Gastroesophageal sphincter (tissue), 4 donors: ENCODE results near the gene TRERF1. TPM values are rescaled to one million over a fixed set of nuclear protein-coding genes. Genes with fewer than 3 reads are reported as not detected.
A peak's percentile ranks its signal among the peaks of the same experiment; 100 is the strongest.
"Not testable (repeated sequence)": the region's sequence is repeated elsewhere in the genome, so short reads cannot be mapped to it uniquely, and the experiment has no call there.

Source experiments
- ATAC-seq: fragments of 150-250 bp; one replicate; pipeline ENCODE4 v1.9.1; 2016; ENCODE audit warnings: mild to moderate bottlenecking, moderate library complexity
- H3K27ac ChIP-seq, 4 donors: fragments of 200-600 bp; sonication (generic) in 3 of 4; 1 replicate in 3 of 4; 2 replicates in 1 of 4; pipeline ENCODE4 v1.5.1; 2016 to 2019
- H3K27me3 ChIP-seq: fragments of 200-600 bp; sonication (generic); one replicate; pipeline ENCODE4 v1.5.1; 2019
- H3K36me3 ChIP-seq, 2 donors: fragments of 200-600 bp; sonication (generic); one replicate each; pipeline ENCODE4 v1.5.1; 2019; ENCODE audit warnings: control low read depth in 1 of 2
- H3K4me1 ChIP-seq, 3 donors: fragments of 200-600 bp; sonication (generic); 1 replicate in 2 of 3; 2 replicates in 1 of 3; pipeline ENCODE4 v1.5.1; 2016 to 2019; ENCODE audit warnings: control low read depth in 2 of 3
- H3K4me3 ChIP-seq, 2 donors: fragments of 200-600 bp; sonication (generic); one replicate each; pipeline ENCODE4 v1.5.1; 2019; ENCODE audit warnings: mild to moderate bottlenecking in 1 of 2, moderate library complexity in 1 of 2
- H3K9me3 ChIP-seq, 3 donors: fragments of 200-600 bp; sonication (generic); one replicate each; pipeline ENCODE4 v1.5.1; 2017 to 2019; ENCODE audit warnings: control low read depth in 2 of 3
- EP300 ChIP-seq: sonication (generic); formaldehyde crosslinking; IDR thresholded peaks from one replicate; pipeline ENCODE4 v1.6.1; 2017; ENCODE audit warnings: antibody characterized with exemption, mild to moderate bottlenecking
- POLR2A ChIP-seq, 2 donors: fragments of 450-650 bp; IDR thresholded peaks; one replicate each; pipeline ENCODE4 v1.6.1; 2017; ENCODE audit warnings: antibody characterized with exemption in 2 of 2, mild to moderate bottlenecking in 2 of 2, moderate library complexity in 1 of 2
- POLR2AphosphoS5 ChIP-seq: sonication (generic); formaldehyde crosslinking; IDR thresholded peaks from one replicate; pipeline ENCODE4 v1.6.1; 2017; ENCODE audit warnings: antibody characterized with exemption
- WGBS, 2 donors: methylation state at CpG; one replicate each; pipeline ENCODE4 v1.1.5; 2018; ENCODE audit warnings: low coverage in 1 of 2; 5-methylcytosine and 5-hydroxymethylcytosine counted together
- total RNA-seq, 4 donors: library from RNA; depleted of rRNA; stranded (reverse); fragments of >200 nt; gene quantifications; one replicate each; pipeline ENCODE4 v1.1.0, GENCODE V29; 2016
- TF ChIP-seq, protein P1 (sequence below), 4 experiments: fragments of 200-600 bp in 2 of 4; fragments of 450-650 bp in 2 of 4; sonication (generic) in 1 of 4; IDR thresholded peaks; one replicate each; pipeline ENCODE4 v1.5.1; 2017 to 2019; ENCODE audit warnings: antibody characterized with exemption in 4 of 4, mild to moderate bottlenecking in 2 of 4, moderate library complexity in 2 of 4

The TRERF1 gene
- total RNA-seq, 4 donors from 2014 or later, result 3.2 to 7.4 (median 5.4) TPM

DNA sequence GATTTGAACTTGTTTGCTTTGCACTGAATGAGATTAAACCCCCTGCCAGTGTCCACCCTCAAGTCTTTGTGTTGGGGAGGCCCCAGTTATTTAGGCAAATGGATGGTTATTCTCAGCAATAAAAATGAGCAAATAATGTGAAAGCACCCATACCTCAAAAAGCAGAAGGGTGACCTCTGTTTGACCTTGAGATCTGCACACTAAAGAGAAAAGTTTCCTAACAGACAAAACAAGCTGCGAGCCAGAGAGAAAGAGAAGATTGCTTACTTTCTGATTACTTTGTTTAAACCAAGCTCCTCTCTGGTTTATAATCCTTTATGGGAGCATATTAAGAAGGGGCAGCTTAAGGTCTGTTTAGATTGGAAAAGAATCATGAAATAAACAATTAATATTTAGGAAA lies 30.4 kb upstream of the TRERF1 start:
- peak overlapping the region in 3 of 4 donors; percentile 30 to 59 (median 43) for H3K27ac ChIP-seq
- no peaks in the 10 kb centered on the region for H3K27me3 ChIP-seq
- no peaks in the 10 kb centered on the region for H3K9me3 ChIP-seq
- H3K36me3 ChIP-seq, result no peaks in the 10 kb centered on the region
- H3K4me1 ChIP-seq, result peaks cover 0 to 22% (median 7%) of the 10 kb centered on the region in 3 donors
- TF ChIP-seq POLR2AphosphoS5 (no peak), POLR2A (IDR thresholded peaks at IDR 0.05) (no peak)
- 13 to 31% methylated on average over 1 of the region's 1 CpG for WGBS, 2 donors
- no peak overlapping the region for H3K4me3 ChIP-seq
- no peak for ATAC-seq

DNA sequence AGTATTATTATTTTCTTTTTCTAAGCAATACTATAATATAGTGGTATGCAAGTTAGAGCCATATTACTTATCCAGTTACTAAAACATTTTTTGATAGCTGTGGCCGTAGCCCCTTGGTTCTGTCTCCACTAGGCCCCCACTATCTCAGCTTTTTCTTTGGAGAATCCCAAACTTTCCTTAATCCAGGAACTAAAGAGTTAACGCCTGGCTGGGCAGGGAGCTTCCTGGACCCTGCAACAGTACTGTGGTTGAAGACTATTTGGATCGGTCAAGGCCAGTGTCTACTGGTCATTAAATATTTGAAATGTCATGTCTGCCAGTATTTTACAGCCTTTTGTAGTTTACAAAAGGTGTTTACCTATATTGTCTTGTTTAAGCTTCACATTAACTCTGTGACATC lies 20.0 kb upstream of the TRERF1 start:
- no peaks in the 10 kb centered on the region for H3K36me3 ChIP-seq
- H3K4me3 ChIP-seq, result no peak overlapping the region
- no peak for ATAC-seq
- H3K27ac ChIP-seq, result no peak overlapping the region
- WGBS, 2 donors, result 61 to 62% methylated on average over 3 of the region's 3 CpGs
- H3K4me1 ChIP-seq, result no peaks in the 10 kb centered on the region
- TF ChIP-seq, protein P1, sequence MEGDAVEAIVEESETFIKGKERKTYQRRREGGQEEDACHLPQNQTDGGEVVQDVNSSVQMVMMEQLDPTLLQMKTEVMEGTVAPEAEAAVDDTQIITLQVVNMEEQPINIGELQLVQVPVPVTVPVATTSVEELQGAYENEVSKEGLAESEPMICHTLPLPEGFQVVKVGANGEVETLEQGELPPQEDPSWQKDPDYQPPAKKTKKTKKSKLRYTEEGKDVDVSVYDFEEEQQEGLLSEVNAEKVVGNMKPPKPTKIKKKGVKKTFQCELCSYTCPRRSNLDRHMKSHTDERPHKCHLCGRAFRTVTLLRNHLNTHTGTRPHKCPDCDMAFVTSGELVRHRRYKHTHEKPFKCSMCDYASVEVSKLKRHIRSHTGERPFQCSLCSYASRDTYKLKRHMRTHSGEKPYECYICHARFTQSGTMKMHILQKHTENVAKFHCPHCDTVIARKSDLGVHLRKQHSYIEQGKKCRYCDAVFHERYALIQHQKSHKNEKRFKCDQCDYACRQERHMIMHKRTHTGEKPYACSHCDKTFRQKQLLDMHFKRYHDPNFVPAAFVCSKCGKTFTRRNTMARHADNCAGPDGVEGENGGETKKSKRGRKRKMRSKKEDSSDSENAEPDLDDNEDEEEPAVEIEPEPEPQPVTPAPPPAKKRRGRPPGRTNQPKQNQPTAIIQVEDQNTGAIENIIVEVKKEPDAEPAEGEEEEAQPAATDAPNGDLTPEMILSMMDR (IDR thresholded peaks at IDR 0.05), result no peak
- peaks cover 0 to 11% (median 0%) of the 10 kb centered on the region in 3 donors for H3K9me3 ChIP-seq
- H3K27me3 ChIP-seq, result no peaks in the 10 kb centered on the region

DNA sequence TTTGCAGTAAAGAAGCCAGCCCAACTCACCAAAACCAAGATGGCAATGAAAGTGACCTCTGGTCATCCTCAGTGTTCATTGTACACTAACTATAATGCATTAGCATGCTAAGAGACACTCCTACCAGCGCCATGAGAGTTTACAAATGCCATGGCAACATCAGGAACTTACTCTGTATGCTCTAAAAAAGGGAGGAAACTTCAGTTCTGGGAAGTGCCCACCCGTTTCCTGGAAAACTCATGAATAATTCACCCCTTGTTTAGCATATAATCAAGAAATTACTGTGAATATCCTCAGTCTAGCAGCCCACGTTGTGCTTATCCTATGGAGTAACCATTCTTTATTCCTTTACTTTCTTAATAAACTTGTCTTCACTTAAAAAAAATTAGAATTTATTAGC lies 19.4 kb upstream of the TRERF1 start:
- no peak overlapping the region for H3K4me3 ChIP-seq
- no peaks in the 10 kb centered on the region for H3K27me3 ChIP-seq
- H3K36me3 ChIP-seq, result no peaks in the 10 kb centered on the region
- WGBS, 2 donors, result 74 to 86% methylated on average over 3 of the region's 3 CpGs
- no peak for ATAC-seq
- TF ChIP-seq POLR2A (IDR thresholded peaks at IDR 0.05) (no peak), EP300 (no peak), POLR2AphosphoS5 (no peak)
- TF ChIP-seq, protein P1 (IDR thresholded peaks at IDR 0.05), result no peak
- H3K4me1 ChIP-seq, result no peaks in the 10 kb centered on the region
- peaks cover 0 to 11% (median 0%) of the 10 kb centered on the region in 3 donors for H3K9me3 ChIP-seq
- H3K27ac ChIP-seq, result no peak overlapping the region

DNA sequence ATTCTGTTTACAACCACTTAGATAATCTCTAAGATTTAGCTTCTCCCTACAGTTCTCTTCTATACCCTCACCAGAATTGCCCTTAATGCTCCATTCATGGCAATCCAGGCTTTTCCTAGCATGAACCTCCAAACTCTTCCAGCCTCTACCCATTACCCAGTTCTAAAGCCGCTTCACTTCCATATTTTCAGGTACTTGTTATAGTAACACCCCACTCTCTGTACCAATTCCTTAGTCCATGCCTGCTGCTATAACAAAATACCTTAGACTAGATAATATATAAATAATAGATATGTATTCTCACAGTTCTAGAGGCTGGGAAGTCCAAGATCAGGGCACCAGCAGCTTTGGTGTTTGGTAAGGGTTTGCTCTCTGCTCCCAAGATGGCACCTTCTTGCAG lies 16.5 kb upstream of the TRERF1 start:
- WGBS, 2 donors, result 100% methylated on average over 1 of the region's 1 CpG
- H3K4me3 ChIP-seq, result no peak overlapping the region
- no peaks in the 10 kb centered on the region for H3K4me1 ChIP-seq
- H3K9me3 ChIP-seq, result peaks cover 0 to 11% (median 0%) of the 10 kb centered on the region in 3 donors
- H3K27ac ChIP-seq, result no peak overlapping the region
- no peak for ATAC-seq
- no peaks in the 10 kb centered on the region for H3K36me3 ChIP-seq
- TF ChIP-seq POLR2AphosphoS5 (no peak), POLR2A (IDR thresholded peaks at IDR 0.05) (no peak), EP300 (no peak)
- TF ChIP-seq, protein P1 (IDR thresholded peaks at IDR 0.05), result no peak
- H3K27me3 ChIP-seq, result no peaks in the 10 kb centered on the region

DNA sequence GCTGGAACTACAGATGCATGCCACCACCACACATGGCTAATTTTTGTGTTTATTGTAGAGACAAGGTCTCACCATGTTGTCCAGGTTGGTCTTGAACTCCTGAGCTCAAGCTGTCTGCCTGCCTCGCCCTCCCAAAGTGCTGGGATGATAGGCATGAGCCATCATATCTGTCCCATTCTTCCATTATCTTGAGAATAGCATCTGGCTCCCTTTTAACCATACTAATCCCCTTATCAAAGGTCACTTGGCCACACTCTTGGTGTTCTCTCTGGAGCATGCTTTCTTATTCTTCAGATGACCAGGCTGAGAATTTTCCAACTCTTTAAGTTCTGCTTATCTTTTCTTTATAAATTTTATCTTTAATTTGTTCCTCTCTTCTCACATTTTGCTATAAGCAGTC lies 15.9 kb upstream of the TRERF1 start:
- Histone ChIP-seq H3K4me1 (no peaks in the 10 kb centered on the region), H3K36me3 (no peaks in the 10 kb centered on the region), H3K27me3 (no peaks in the 10 kb centered on the region), H3K4me3 (no peak overlapping the region), H3K9me3 (peaks cover 0 to 11% (median 0%) of the 10 kb centered on the region in 3 donors), H3K27ac (no peak overlapping the region)
- WGBS, 2 donors, result 63% methylated on average over 1 of the region's 1 CpG; no CpG with 5 or more reads in 1 of the 2 donors
- TF ChIP-seq POLR2A (IDR thresholded peaks at IDR 0.05), result no peak
- TF ChIP-seq, protein P1 (IDR thresholded peaks at IDR 0.05), result no peak
- ATAC-seq, result no peak

DNA sequence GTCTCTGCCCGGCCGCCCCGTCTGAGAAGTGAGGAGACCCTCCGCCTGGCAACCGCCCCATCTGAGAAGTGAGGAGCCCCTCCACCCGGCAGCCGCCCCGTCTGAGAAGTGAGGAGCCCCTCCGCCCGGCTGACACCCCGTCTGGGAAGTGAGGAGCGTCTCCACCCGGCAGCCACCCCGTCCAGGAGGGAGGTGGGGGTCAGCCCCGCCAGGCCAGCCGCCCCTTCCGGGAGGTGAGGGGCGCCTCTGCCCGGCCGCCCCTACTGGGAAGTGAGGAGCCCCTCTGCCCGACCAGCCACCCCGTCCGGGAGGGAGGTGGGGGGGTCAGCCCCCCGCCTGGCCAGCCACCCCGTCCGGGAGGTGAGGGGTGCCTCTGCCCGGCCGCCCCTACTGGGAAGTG lies 14.7 kb upstream of the TRERF1 start:
- not testable (repeated sequence) for ATAC-seq, H3K36me3 ChIP-seq, H3K4me3 ChIP-seq, H3K27me3 ChIP-seq, H3K27ac ChIP-seq, H3K4me1 ChIP-seq
- H3K9me3 ChIP-seq, result peaks cover 0 to 11% (median 0%) of the 10 kb centered on the region in 3 donors
- no CpG with 5 or more reads among the region's 28 CpGs for WGBS, 2 donors
